DOHH2 (cell line): ENCODE results near the gene IQSEC2.

ENCODE experiments used
- CTCF ChIP-seq: fragments of 200-600 bp; sonication (generic); IDR thresholded peaks from one replicate; pipeline ENCODE4 v1.5.1; 2014; ENCODE audit warnings: antibody characterized with exemption, mild to moderate bottlenecking, low read depth, low read length; ENCODE audit not compliant: poor library complexity, severe bottlenecking
- EZH2phosphoT487 ChIP-seq: fragments of 200-600 bp; sonication (generic); IDR thresholded peaks from 2 replicates; pipeline ENCODE4 v1.6.1; 2017; ENCODE audit warnings: borderline replicate concordance, mild to moderate bottlenecking, antibody characterized with exemption, low read length, moderate library complexity, mixed read lengths

GRCh38 chrX:53263597-53264094, 17.7 kb downstream of the IQSEC2 start:
- TF ChIP-seq CTCF (no peak), EZH2phosphoT487 (no peak)
